Glutamatergic neuron (in vitro differentiated cells): Measurements from ENCODE around the gene DAZL. TPM values are rescaled to one million over a fixed set of nuclear protein-coding genes. Genes with fewer than 3 reads are reported as not detected.

Source experiments
- DNase-seq: peaks from one replicate; pipeline ENCODE4 v3.0.0; 2022
- H3K27ac Mint-ChIP-seq: one replicate; pipeline ENCODE4 v1.8.0; 2020; ENCODE audit warnings: mild to moderate bottlenecking, mixed read lengths, inconsistent platforms; ENCODE audit not compliant: unreplicated experiment
- H3K27me3 Mint-ChIP-seq: one replicate; pipeline ENCODE4 v1.8.0; 2020; ENCODE audit warnings: mild to moderate bottlenecking, moderate library complexity, mixed read lengths, inconsistent platforms; ENCODE audit not compliant: unreplicated experiment
- H3K36me3 Mint-ChIP-seq: one replicate; pipeline ENCODE4 v1.8.0; 2020; ENCODE audit warnings: mild to moderate bottlenecking, mixed read lengths, inconsistent platforms; ENCODE audit not compliant: unreplicated experiment
- H3K4me1 Mint-ChIP-seq: one replicate; pipeline ENCODE4 v1.8.0; 2020; ENCODE audit warnings: mild to moderate bottlenecking, low read depth, mixed read lengths, inconsistent platforms; ENCODE audit not compliant: unreplicated experiment
- H3K4me3 Mint-ChIP-seq: one replicate; pipeline ENCODE4 v1.8.0; 2020; ENCODE audit warnings: mild to moderate bottlenecking, mixed read lengths, inconsistent platforms; ENCODE audit not compliant: unreplicated experiment
- H3K9me3 Mint-ChIP-seq: one replicate; pipeline ENCODE4 v1.8.0; 2020; ENCODE audit warnings: mild to moderate bottlenecking, moderate library complexity, mixed read lengths, inconsistent platforms; ENCODE audit not compliant: unreplicated experiment
- long read RNA-seq: library from polyadenylated mRNA; unstranded; transcript quantifications from one replicate; pipeline ENCODE4 v2.0.0, GENCODE V29; 2020; ENCODE audit not compliant: unreplicated experiment
- total RNA-seq: library from RNA; stranded (reverse); fragmentation: NEBNext Ultra II Directional; extraction: Animal tissue kit (Norgen Biotek cat#: 25700); gene quantifications from one replicate; pipeline ENCODE4 v1.2.1, GENCODE V29; 2021; ENCODE audit not compliant: unreplicated experiment
- TF ChIP-seq, protein P1 (sequence below): fragments of 200-600 bp; sonication (generic); IDR thresholded peaks from one replicate; pipeline ENCODE4 v1.5.0; 2021; ENCODE audit not compliant: partially characterized antibody, unreplicated experiment

Gene DAZL, protein sequence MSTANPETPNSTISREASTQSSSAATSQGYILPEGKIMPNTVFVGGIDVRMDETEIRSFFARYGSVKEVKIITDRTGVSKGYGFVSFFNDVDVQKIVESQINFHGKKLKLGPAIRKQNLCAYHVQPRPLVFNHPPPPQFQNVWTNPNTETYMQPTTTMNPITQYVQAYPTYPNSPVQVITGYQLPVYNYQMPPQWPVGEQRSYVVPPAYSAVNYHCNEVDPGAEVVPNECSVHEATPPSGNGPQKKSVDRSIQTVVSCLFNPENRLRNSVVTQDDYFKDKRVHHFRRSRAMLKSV
- 0.51 TPM for total RNA-seq
- long read RNA-seq = 0 reads

DNA sequence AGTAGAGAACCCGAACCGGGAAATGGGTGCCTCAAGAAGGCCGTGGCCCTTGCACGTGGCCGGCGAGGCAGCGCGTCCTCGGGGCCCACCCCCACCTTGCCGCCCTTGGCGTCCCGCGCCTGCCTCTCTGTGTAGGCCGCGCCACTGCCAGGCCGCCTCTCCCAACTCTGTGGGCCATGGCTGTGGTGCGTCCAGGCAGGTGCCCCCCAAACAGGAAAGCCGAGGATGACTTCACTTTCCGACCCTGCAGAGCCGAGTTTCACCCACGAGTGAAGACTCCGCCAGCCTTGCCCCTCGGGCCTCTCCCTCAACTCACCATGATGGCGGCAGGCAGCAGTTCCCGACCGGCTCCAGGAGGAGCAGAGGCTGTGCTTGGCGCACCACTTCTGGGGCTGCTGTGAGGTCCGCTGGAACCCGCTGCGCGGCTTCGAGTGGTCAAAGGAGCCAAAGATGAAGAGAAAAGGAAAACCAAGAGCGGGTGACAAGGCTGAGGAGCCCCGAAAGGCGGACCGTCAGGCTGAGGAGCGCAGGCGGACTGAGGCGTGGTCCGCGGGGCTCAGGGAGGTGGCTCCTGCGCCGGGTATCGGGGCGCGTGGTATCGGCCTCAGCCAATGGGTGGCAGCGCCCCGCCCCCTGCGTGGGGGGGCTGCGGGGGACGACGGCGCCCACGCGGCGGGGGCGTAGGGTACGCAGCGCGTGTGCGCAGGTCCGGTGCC, at the start of gene DAZL:
Gene DAZL, minus strand, starts transcription at position 537 of the 716 bp plus-strand sequence. Its CDS starts 218 bp downstream, at position 319.
- H3K4me1 Mint-ChIP-seq = peaks cover 4% of the 10 kb centered on the region
- H3K4me3 Mint-ChIP-seq = no peak within 1 kb of the TSS
- no peaks in the 10 kb centered on the region for H3K36me3 Mint-ChIP-seq
- no peak for DNase-seq
- TF ChIP-seq, protein P1, sequence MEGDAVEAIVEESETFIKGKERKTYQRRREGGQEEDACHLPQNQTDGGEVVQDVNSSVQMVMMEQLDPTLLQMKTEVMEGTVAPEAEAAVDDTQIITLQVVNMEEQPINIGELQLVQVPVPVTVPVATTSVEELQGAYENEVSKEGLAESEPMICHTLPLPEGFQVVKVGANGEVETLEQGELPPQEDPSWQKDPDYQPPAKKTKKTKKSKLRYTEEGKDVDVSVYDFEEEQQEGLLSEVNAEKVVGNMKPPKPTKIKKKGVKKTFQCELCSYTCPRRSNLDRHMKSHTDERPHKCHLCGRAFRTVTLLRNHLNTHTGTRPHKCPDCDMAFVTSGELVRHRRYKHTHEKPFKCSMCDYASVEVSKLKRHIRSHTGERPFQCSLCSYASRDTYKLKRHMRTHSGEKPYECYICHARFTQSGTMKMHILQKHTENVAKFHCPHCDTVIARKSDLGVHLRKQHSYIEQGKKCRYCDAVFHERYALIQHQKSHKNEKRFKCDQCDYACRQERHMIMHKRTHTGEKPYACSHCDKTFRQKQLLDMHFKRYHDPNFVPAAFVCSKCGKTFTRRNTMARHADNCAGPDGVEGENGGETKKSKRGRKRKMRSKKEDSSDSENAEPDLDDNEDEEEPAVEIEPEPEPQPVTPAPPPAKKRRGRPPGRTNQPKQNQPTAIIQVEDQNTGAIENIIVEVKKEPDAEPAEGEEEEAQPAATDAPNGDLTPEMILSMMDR = no peak
- H3K27me3 Mint-ChIP-seq = peaks cover 3% of the 10 kb centered on the region
- no peak within 1 kb of the TSS for H3K27ac Mint-ChIP-seq
- H3K9me3 Mint-ChIP-seq = peaks cover 7% of the 10 kb centered on the region

GRCh38 chr3:16654976-16655375, 49.8 kb upstream of the DAZL start:
- no peak for DNase-seq
- TF ChIP-seq, protein P1 = no peak
- Mint-ChIP-seq H3K27me3 (no peaks in the 10 kb centered on the region), H3K9me3 (peaks cover 1% of the 10 kb centered on the region), H3K4me1 (peaks cover 19% of the 10 kb centered on the region), H3K36me3 (peaks cover 11% of the 10 kb centered on the region), H3K27ac (no peak overlapping the region), H3K4me3 (no peak overlapping the region)

DNA sequence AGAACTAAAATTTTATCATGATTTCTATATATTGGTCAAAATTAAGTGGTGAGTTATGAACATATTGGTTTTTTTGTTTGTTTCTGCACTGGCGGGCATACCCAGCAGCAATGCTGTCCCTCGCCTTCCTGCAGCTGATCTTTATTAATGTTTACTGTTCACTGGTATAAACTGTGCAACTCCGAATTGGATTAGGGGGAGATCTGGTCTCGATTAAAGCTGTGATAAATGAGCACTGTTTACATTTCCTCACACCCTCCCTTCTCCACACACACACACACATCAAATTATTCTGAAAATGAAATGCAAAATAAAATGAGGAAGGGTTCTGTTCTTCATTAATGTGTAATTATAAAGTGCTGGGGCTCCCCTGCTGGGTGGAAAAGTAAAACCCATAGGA, 48.5 kb upstream of the DAZL start:
- Mint-ChIP-seq H3K9me3 (peaks cover 1% of the 10 kb centered on the region), H3K4me3 (no peak overlapping the region), H3K4me1 (peaks cover 17% of the 10 kb centered on the region), H3K36me3 (peaks cover 11% of the 10 kb centered on the region), H3K27ac (no peak overlapping the region), H3K27me3 (no peaks in the 10 kb centered on the region)
- TF ChIP-seq, protein P1 = no peak
- DNase-seq = no peak

- H3K4me3 Mint-ChIP-seq = no peak overlapping the region
- H3K4me1 Mint-ChIP-seq = no peaks in the 10 kb centered on the region
- no peaks in the 10 kb centered on the region for H3K27me3 Mint-ChIP-seq
- H3K9me3 Mint-ChIP-seq = no peaks in the 10 kb centered on the region
- H3K27ac Mint-ChIP-seq = no peak overlapping the region
- H3K36me3 Mint-ChIP-seq = peaks cover 4% of the 10 kb centered on the region
- TF ChIP-seq, protein P1 = no peak
- DNase-seq = no peak
Observed at GRCh38 chr3:16647668-16648067, 42.4 kb upstream of the DAZL start.

GRCh38 chr3:16639806-16640205, 34.6 kb upstream of the DAZL start:
- DNase-seq = no peak
- Mint-ChIP-seq H3K4me3 (no peak overlapping the region), H3K27me3 (peaks cover 2% of the 10 kb centered on the region), H3K36me3 (peaks cover 4% of the 10 kb centered on the region), H3K27ac (peak overlapping the region; percentile 37), H3K4me1 (no peaks in the 10 kb centered on the region), H3K9me3 (no peaks in the 10 kb centered on the region)
- TF ChIP-seq, protein P1 = no peak
